Smooth muscle cell of bladder (primary cell): ENCODE measurements around the gene ERMAP. TPM values are rescaled to one million over a fixed set of nuclear protein-coding genes. Genes with fewer than 3 reads are reported as not detected.

ENCODE experiments used
- total RNA-seq: library from RNA; depleted of rRNA; stranded (reverse); fragments of >200 nt; gene quantifications from 2 replicates; pipeline ENCODE4 v1.2.3, GENCODE V29; 2014

The ERMAP gene, protein sequence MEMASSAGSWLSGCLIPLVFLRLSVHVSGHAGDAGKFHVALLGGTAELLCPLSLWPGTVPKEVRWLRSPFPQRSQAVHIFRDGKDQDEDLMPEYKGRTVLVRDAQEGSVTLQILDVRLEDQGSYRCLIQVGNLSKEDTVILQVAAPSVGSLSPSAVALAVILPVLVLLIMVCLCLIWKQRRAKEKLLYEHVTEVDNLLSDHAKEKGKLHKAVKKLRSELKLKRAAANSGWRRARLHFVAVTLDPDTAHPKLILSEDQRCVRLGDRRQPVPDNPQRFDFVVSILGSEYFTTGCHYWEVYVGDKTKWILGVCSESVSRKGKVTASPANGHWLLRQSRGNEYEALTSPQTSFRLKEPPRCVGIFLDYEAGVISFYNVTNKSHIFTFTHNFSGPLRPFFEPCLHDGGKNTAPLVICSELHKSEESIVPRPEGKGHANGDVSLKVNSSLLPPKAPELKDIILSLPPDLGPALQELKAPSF
- total RNA-seq, result 13.3 and 15.2 TPM in 2 replicates

DNA sequence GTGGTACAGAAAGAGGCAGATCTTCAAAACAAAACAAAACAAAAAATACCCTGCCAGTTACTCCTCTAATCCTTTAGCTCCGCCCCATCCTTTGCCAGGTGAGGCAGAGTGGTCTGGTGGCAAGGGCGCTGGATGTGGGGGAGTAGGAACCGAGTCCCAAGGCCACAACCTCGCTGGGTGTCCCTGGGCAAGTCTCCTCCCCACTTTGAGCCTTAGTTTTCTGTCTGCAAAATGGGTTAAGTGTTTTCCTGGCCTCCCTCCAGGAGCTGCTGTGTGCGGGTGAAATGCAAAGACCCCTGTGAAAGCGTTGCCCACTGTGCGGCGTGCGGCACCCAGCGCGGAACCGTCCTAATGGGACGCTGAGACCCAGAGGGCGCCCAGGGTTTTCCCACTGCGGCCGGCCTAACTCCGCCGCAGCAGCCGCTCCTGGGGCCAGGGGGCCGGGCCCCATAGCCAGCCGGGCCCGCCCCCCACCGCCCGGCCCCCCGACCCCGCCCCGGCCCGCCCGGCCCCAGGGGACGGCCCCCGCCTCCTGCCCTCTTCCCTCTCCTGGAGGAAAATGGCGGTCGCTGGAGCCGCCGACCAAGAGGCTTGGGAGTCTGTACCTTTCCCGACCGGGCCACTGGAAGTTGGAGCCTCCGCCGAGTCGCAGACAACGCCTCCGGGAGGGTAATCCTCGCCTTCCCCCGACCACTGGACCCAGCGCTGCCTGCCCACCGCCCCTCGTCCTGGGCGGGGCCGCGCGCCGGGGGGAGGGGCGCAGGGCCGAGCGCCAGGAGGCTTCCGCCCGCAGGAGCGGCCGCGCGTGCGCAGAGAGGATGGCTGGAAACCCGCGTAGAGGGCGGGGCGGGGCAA is at the start of gene ERMAP, which contains the start of gene SVBP:
ERMAP (plus strand) TSS at position 538 of the 855 bp plus-strand sequence. CDS start 13,327 bp downstream, outside the sequence.
SVBP (minus strand) TSS at position 813 of the 855 bp plus-strand sequence. CDS start 853 bp downstream, outside the sequence.

GRCh38 chr1:42784946-42785693 is 31.8 kb upstream of the ERMAP start, which contains the start of gene TMEM269:
TSS of gene TMEM269 (plus strand) at chr1:42784991. CDS start at chr1:42789894, 4,903 bp downstream.

DNA sequence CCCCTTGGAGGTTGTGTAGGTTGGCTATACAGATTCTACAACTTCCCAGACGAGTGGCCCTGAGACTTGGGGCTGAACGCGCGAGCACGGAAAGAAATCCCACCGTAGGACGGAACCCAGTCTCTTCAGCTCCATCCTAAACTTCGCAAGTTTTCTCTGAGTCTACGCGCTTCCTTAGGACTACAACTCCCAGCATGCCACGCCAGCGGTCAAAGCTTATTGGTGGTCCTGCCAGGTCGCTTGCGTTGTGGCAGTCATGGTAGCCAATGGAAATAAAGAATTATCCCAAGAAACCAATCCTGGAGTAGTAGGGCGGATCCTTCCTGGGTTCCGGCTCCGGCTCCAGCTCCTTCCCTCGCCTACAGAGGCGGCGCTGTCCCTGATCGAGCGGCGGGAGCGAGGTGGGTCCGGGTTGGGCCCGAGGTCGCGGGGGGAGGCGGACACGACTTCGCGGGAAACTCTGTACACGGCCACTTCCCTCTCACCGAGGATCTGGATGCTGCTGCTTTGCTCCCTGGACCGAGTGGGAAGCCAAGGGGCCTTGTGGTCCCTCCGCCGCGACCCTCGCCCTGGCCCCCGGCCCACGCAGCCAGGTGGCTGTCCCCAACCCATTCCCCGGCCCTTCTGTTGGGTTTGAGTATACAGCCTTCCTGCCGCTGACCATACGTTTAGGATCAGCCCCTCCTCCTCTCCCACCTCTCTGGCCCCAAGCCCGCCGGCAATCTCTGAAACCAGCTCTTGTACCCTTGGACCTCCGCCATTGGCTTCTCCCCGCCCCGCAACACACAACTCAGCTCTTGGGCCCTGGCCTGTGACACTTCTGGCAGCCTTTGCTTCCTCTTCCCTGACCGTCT is 29.6 kb downstream of the ERMAP start, which contains the start of gene ZNF691:
ZNF691 (plus strand) TSS at position 357 of the 854 bp plus-strand sequence. CDS start 3,046 bp downstream, outside the sequence.

Other genes starting within 250 kb of the ERMAP start
- gene PPIH, start 158.7 kb upstream of the ERMAP start, total RNA-seq, result 19.8 and 20.1 TPM in 2 replicates
- 796 and 905 TPM in 2 replicates for gene YBX1, start 134.7 kb upstream of the ERMAP start, total RNA-seq
- not detected in 2 replicates for gene CLDN19, start 76.9 kb upstream of the ERMAP start, total RNA-seq
- 161 and 168 TPM in 2 replicates for gene P3H1, start 50.1 kb upstream of the ERMAP start, total RNA-seq
- 2.4 and 3.6 TPM in 2 replicates for gene C1orf50, start 49.9 kb upstream of the ERMAP start, total RNA-seq
- under 0.01 TPM in 1 of 2 replicates, not detected in the other for gene TMEM269, start 32.1 kb upstream of the ERMAP start, total RNA-seq
- 14.2 and 17.6 TPM in 2 replicates for gene SVBP, start 275 bp downstream of the ERMAP start, total RNA-seq
- gene ZNF691, start 29.5 kb downstream of the ERMAP start, total RNA-seq, result 8.1 and 10.7 TPM in 2 replicates
- 36.3 and 133 TPM in 2 replicates for gene SLC2A1, start 141.7 kb downstream of the ERMAP start, total RNA-seq